ENCODE measurements around the gene TMEM127. TPM values are rescaled to one million over a fixed set of nuclear protein-coding genes. Genes with fewer than 3 reads are reported as not detected.

The TMEM127 gene
- total RNA-seq, 4 donors from 2014 or later, result 27.1 to 38.8 (median 30.9) TPM

- ATAC-seq, result peak; percentile 4 to 40
- Histone ChIP-seq H3K4me1 (peaks cover 53 to 58% of the 10 kb centered on the region in 2 donors), H3K4me3 (no peak overlapping the region), H3K27me3 (no peaks in the 10 kb centered on the region), H3K9me3 (no peaks in the 10 kb centered on the region), H3K36me3 (no peaks in the 10 kb centered on the region), H3K27ac (peak overlapping the region; percentile 72 to 86 (median 78))
- no peak for DNase-seq
- in situ Hi-C loops (cut with MboI; ENCODE audit: low sequenced_read_pairs in 4 of 4), result no loop called here
- intact Hi-C loops (cut with DNase I; ENCODE audit: low total_unique reads), result loop anchor here (2.0 kb wide), 2 partner anchors 21 to 33 kb away; no protein-coding TSS in a partner anchor
- TF ChIP-seq POLR2A (IDR thresholded peaks at IDR 0.05) (no peak), CTCF (IDR thresholded peaks at IDR 0.05 in 4 of 5, conservative IDR thresholded peaks at IDR 0.05 in 1 of 5) (no peak)
Observed at GRCh38 chr2:96239745-96240264, 26.0 kb downstream of the TMEM127 start.

GRCh38 chr2:96239091-96239490 lies 26.7 kb downstream of the TMEM127 start:
- DNase-seq (no peak), ATAC-seq (no peak)
- Histone ChIP-seq H3K4me1 (peaks cover 53 to 56% of the 10 kb centered on the region in 2 donors), H3K27me3 (no peaks in the 10 kb centered on the region), H3K36me3 (no peaks in the 10 kb centered on the region), H3K27ac (peak overlapping the region; percentile 72 to 86 (median 78)), H3K9me3 (no peaks in the 10 kb centered on the region), H3K4me3 (no peak overlapping the region)
- TF ChIP-seq CTCF (IDR thresholded peaks at IDR 0.05 in 4 of 5, conservative IDR thresholded peaks at IDR 0.05 in 1 of 5), result no peak
- no peak for TF ChIP-seq POLR2A (IDR thresholded peaks at IDR 0.05)
- intact Hi-C loops (cut with DNase I; ENCODE audit: low total_unique reads), result no loop called here
- in situ Hi-C loops (cut with MboI; ENCODE audit: low sequenced_read_pairs in 4 of 4), result no loop called here

GRCh38 chr2:96238266-96238665 lies 27.5 kb downstream of the TMEM127 start:
- in situ Hi-C loops (cut with MboI; ENCODE audit: low sequenced_read_pairs in 4 of 4) (no loop called here), intact Hi-C loops (cut with DNase I; ENCODE audit: low total_unique reads) (no loop called here)

GRCh38 chr2:96236882-96237281 lies 28.9 kb downstream of the TMEM127 start:
- intact Hi-C loops (cut with DNase I; ENCODE audit: low total_unique reads) (no loop called here), in situ Hi-C loops (cut with MboI; ENCODE audit: low sequenced_read_pairs in 4 of 4) (no loop called here)
- Histone ChIP-seq H3K9me3 (no peaks in the 10 kb centered on the region), H3K36me3 (no peaks in the 10 kb centered on the region), H3K27me3 (no peaks in the 10 kb centered on the region), H3K4me1 (peaks cover 36 to 37% of the 10 kb centered on the region in 2 donors), H3K27ac (no peak overlapping the region), H3K4me3 (no peak overlapping the region)
- DNase-seq (peak in 1 of 2 donors; percentile 3), ATAC-seq (no peak)
- TF ChIP-seq POLR2A (IDR thresholded peaks at IDR 0.05), result no peak
- TF ChIP-seq CTCF (IDR thresholded peaks at IDR 0.05 in 4 of 5, conservative IDR thresholded peaks at IDR 0.05 in 1 of 5), result no peak

More at GRCh38 chr2:96238266-96238665, 27.5 kb downstream of the TMEM127 start:
- Histone ChIP-seq H3K4me3 (no peak overlapping the region), H3K4me1 (peaks cover 48 to 51% of the 10 kb centered on the region in 2 donors), H3K9me3 (no peaks in the 10 kb centered on the region), H3K27me3 (no peaks in the 10 kb centered on the region), H3K27ac (peak overlapping the region in 1 of 4 donors; percentile 86), H3K36me3 (no peaks in the 10 kb centered on the region)
- ATAC-seq (no peak), DNase-seq (no peak)
- TF ChIP-seq POLR2A (IDR thresholded peaks at IDR 0.05), result no peak
- TF ChIP-seq CTCF (IDR thresholded peaks at IDR 0.05 in 4 of 5, conservative IDR thresholded peaks at IDR 0.05 in 1 of 5), result no peak

GRCh38 chr2:96233880-96234316 lies 31.9 kb downstream of the TMEM127 start:
- ATAC-seq, result no peak
- peaks cover 10 to 14% of the 10 kb centered on the region in 2 donors for H3K4me1 ChIP-seq
- no peaks in the 10 kb centered on the region for H3K9me3 ChIP-seq
- no peaks in the 10 kb centered on the region for H3K36me3 ChIP-seq
- H3K27ac ChIP-seq, result no peak overlapping the region
- H3K4me3 ChIP-seq, result no peak overlapping the region
- H3K27me3 ChIP-seq, result no peaks in the 10 kb centered on the region
- in situ Hi-C loops (cut with MboI; ENCODE audit: low sequenced_read_pairs in 4 of 4), result no loop called here
- intact Hi-C loops (cut with DNase I; ENCODE audit: low total_unique reads), result no loop called here
- TF ChIP-seq POLR2A (IDR thresholded peaks at IDR 0.05), result no peak
- TF ChIP-seq CTCF (IDR thresholded peaks at IDR 0.05 in 4 of 5, conservative IDR thresholded peaks at IDR 0.05 in 1 of 5), result no peak
- peak in 1 of 2 donors; percentile 8 for DNase-seq

Data from gastrocnemius medialis (tissue), 4 donors.